Measurements from ENCODE around the gene SLC6A14. TPM values are rescaled to one million over a fixed set of nuclear protein-coding genes. Genes with fewer than 3 reads are reported as not detected.

The SLC6A14 gene, protein sequence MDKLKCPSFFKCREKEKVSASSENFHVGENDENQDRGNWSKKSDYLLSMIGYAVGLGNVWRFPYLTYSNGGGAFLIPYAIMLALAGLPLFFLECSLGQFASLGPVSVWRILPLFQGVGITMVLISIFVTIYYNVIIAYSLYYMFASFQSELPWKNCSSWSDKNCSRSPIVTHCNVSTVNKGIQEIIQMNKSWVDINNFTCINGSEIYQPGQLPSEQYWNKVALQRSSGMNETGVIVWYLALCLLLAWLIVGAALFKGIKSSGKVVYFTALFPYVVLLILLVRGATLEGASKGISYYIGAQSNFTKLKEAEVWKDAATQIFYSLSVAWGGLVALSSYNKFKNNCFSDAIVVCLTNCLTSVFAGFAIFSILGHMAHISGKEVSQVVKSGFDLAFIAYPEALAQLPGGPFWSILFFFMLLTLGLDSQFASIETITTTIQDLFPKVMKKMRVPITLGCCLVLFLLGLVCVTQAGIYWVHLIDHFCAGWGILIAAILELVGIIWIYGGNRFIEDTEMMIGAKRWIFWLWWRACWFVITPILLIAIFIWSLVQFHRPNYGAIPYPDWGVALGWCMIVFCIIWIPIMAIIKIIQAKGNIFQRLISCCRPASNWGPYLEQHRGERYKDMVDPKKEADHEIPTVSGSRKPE
- total RNA-seq = not detected

- POLR2A ChIA-PET = no interaction called here
- no peaks in the 10 kb centered on the region for H3K27me3 Mint-ChIP-seq
- H3K4me3 Mint-ChIP-seq = no peak within 1 kb of the TSS
- no peak for ATAC-seq (ENCODE audit: low read depth)
- no peak for DNase-seq
- no peaks in the 10 kb centered on the region for H3K9me3 Mint-ChIP-seq
- no peaks in the 10 kb centered on the region for H3K36me3 Mint-ChIP-seq
- H3K27ac Mint-ChIP-seq = no peak within 1 kb of the TSS
- H3K4me1 Mint-ChIP-seq = no peaks in the 10 kb centered on the region
Measured at GRCh38 chrX:116436358-116436816, at the start of gene SLC6A14. TSS of gene SLC6A14 (plus strand) at chrX:116436606. CDS start at chrX:116436710, 104 bp downstream.

GRCh38 chrX:116395752-116396151, 40.7 kb upstream of the SLC6A14 start:
- POLR2A ChIA-PET = no interaction called here
- Mint-ChIP-seq H3K27ac (no peak overlapping the region), H3K36me3 (no peaks in the 10 kb centered on the region), H3K4me3 (no peak overlapping the region), H3K4me1 (no peaks in the 10 kb centered on the region), H3K27me3 (no peaks in the 10 kb centered on the region), H3K9me3 (no peaks in the 10 kb centered on the region)
- DNase-seq (no peak), ATAC-seq (ENCODE audit: low read depth) (no peak)

GRCh38 chrX:116399681-116400080, 36.7 kb upstream of the SLC6A14 start:
- Mint-ChIP-seq H3K4me3 (no peak overlapping the region), H3K27me3 (no peaks in the 10 kb centered on the region), H3K27ac (no peak overlapping the region), H3K36me3 (no peaks in the 10 kb centered on the region), H3K4me1 (no peaks in the 10 kb centered on the region), H3K9me3 (no peaks in the 10 kb centered on the region)
- POLR2A ChIA-PET = no interaction called here
- DNase-seq (no peak), ATAC-seq (ENCODE audit: low read depth) (no peak)

DNA sequence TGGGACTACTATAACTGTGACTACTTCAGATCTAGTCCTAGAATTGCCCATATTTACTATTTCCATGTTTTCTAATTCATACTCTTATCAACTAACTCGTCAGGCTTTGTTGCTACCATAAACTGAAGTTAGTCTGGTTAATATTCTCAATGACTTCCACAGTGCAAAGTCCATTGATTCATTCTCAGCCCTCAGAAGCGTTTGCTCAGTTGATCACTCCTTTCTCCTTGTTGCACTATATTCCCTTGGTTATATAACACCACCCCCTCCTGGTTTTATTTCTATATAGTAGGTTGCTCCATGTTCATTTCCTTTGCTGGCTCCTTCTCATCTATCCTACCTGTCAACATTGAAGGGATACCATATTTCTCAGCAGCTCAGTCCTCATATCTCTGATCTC, 27.2 kb upstream of the SLC6A14 start:
- POLR2A ChIA-PET = no interaction called here
- DNase-seq = no peak
- H3K36me3 Mint-ChIP-seq = no peaks in the 10 kb centered on the region
- H3K27ac Mint-ChIP-seq = no peak overlapping the region
- ATAC-seq (ENCODE audit: low read depth) = no peak
- no peaks in the 10 kb centered on the region for H3K4me1 Mint-ChIP-seq
- no peaks in the 10 kb centered on the region for H3K27me3 Mint-ChIP-seq
- H3K4me3 Mint-ChIP-seq = no peak overlapping the region
- H3K9me3 Mint-ChIP-seq = no peaks in the 10 kb centered on the region

GRCh38 chrX:116413273-116413672, 23.1 kb upstream of the SLC6A14 start:
- no peaks in the 10 kb centered on the region for H3K4me1 Mint-ChIP-seq

GRCh38 chrX:116417214-116417613, 19.2 kb upstream of the SLC6A14 start:
- H3K27ac Mint-ChIP-seq = no peak overlapping the region
- POLR2A ChIA-PET = no interaction called here
- ATAC-seq (ENCODE audit: low read depth) (no peak), DNase-seq (no peak)
- H3K4me1 Mint-ChIP-seq = no peaks in the 10 kb centered on the region
- H3K36me3 Mint-ChIP-seq = no peaks in the 10 kb centered on the region
- no peak overlapping the region for H3K4me3 Mint-ChIP-seq
- no peaks in the 10 kb centered on the region for H3K27me3 Mint-ChIP-seq
- no peaks in the 10 kb centered on the region for H3K9me3 Mint-ChIP-seq

More at GRCh38 chrX:116413273-116413672, 23.1 kb upstream of the SLC6A14 start:
- DNase-seq = no peak
- Mint-ChIP-seq H3K27ac (no peak overlapping the region), H3K36me3 (no peaks in the 10 kb centered on the region), H3K27me3 (no peaks in the 10 kb centered on the region), H3K9me3 (no peaks in the 10 kb centered on the region), H3K4me3 (no peak overlapping the region)
- POLR2A ChIA-PET = no interaction called here
- no peak for ATAC-seq (ENCODE audit: low read depth)

GRCh38 chrX:116417968-116418367, 18.4 kb upstream of the SLC6A14 start:
- no peaks in the 10 kb centered on the region for H3K9me3 Mint-ChIP-seq
- no peaks in the 10 kb centered on the region for H3K36me3 Mint-ChIP-seq
- ATAC-seq (ENCODE audit: low read depth) = no peak
- H3K27ac Mint-ChIP-seq = no peak overlapping the region
- POLR2A ChIA-PET = no interaction called here
- H3K4me3 Mint-ChIP-seq = no peak overlapping the region
- H3K4me1 Mint-ChIP-seq = no peaks in the 10 kb centered on the region
- DNase-seq = no peak
- no peaks in the 10 kb centered on the region for H3K27me3 Mint-ChIP-seq

DNA sequence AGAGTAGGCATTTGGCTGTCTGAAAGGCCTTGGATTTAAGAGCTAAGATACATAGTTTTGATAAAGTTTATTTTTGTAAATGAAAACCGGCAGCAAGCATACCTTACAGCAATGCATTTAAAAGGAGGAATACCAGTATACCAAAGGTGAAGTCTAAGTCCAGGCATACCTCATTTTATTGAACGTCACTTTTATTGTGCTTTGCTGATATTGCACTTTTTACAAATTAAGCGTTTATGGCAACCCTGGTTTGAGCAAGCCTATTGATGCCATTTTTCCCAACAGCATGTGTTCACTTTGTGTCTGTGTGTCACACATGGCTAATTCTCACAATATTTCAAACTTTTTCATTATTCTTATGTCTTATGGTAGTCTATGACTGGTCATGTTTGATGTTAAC, 8.4 kb upstream of the SLC6A14 start:
- DNase-seq = no peak
- H3K36me3 Mint-ChIP-seq = no peaks in the 10 kb centered on the region
- H3K4me1 Mint-ChIP-seq = no peaks in the 10 kb centered on the region
- no peaks in the 10 kb centered on the region for H3K9me3 Mint-ChIP-seq
- H3K27me3 Mint-ChIP-seq = no peaks in the 10 kb centered on the region
- no peak for ATAC-seq (ENCODE audit: low read depth)
- no peak overlapping the region for H3K4me3 Mint-ChIP-seq
- no peak overlapping the region for H3K27ac Mint-ChIP-seq
- POLR2A ChIA-PET = no interaction called here

- ATAC-seq (ENCODE audit: low read depth) (no peak), DNase-seq (no peak)
- Mint-ChIP-seq H3K27me3 (no peaks in the 10 kb centered on the region), H3K4me1 (no peaks in the 10 kb centered on the region), H3K4me3 (no peak overlapping the region), H3K36me3 (no peaks in the 10 kb centered on the region), H3K9me3 (no peaks in the 10 kb centered on the region), H3K27ac (no peak overlapping the region)
- POLR2A ChIA-PET = no interaction called here
Measured at GRCh38 chrX:116435597-116435996, 809 bp upstream of the SLC6A14 start.

GRCh38 chrX:116449156-116449555, 12.8 kb downstream of the SLC6A14 start:
- DNase-seq (no peak), ATAC-seq (ENCODE audit: low read depth) (no peak)
- H3K27ac Mint-ChIP-seq = no peak overlapping the region
- H3K4me1 Mint-ChIP-seq = no peaks in the 10 kb centered on the region
- H3K36me3 Mint-ChIP-seq = no peaks in the 10 kb centered on the region
- POLR2A ChIA-PET = no interaction called here
- H3K4me3 Mint-ChIP-seq = no peak overlapping the region
- no peaks in the 10 kb centered on the region for H3K9me3 Mint-ChIP-seq
- H3K27me3 Mint-ChIP-seq = no peaks in the 10 kb centered on the region

DNA sequence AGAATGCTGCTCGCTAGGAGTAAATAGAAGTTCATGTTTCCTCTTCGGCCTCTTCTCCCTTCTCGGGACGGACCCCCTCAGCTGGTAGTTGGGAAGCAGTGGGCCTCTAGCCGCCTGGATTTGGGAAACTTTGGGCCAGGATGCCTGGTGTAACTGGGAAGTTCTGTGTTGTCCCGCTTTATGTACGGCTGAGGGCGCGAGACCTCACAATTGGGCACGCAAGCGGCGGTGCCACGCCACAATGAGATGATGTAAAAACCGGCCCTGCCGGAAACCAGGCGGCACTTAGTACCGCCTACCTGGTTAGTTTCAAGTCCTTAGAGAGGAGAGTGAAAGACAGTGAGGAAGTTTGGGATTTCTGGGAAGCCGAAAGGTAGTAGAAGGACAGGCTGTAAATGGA, 26.4 kb downstream of the SLC6A14 start, which contains the start of gene CT83:
Gene CT83, minus strand, starts transcription at position 155 of the 400 bp plus-strand sequence. Its CDS starts 120 bp downstream, at position 35.
- Mint-ChIP-seq H3K36me3 (no peaks in the 10 kb centered on the region), H3K4me1 (no peaks in the 10 kb centered on the region), H3K27ac (no peak within 1 kb of the TSS), H3K9me3 (no peaks in the 10 kb centered on the region), H3K4me3 (no peak within 1 kb of the TSS), H3K27me3 (no peaks in the 10 kb centered on the region)
- DNase-seq (no peak), ATAC-seq (ENCODE audit: low read depth) (no peak)
- POLR2A ChIA-PET = no interaction called here

DNA sequence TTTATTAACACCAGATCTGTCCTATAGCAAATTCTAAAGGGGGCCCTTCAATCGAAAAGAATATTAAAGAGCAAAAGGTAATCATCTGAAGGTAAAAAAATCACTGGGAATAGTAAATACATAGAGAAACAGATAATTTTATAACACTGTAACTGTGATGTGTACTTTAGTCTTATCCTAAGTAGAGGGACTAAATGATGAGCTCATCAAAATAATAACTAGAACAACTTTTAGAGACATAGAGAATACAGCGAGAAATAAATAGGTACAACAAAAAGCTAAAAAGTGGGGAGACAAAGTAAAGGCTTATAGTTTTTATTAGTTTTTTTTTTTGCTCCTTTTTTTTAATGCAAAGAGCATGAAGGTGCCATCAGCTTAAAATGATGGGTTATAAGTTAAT, 43.7 kb downstream of the SLC6A14 start:
- ATAC-seq (ENCODE audit: low read depth) (no peak), DNase-seq (no peak)
- Mint-ChIP-seq H3K27ac (no peak overlapping the region), H3K36me3 (no peaks in the 10 kb centered on the region), H3K4me3 (no peak overlapping the region), H3K27me3 (no peaks in the 10 kb centered on the region), H3K9me3 (no peaks in the 10 kb centered on the region), H3K4me1 (no peaks in the 10 kb centered on the region)
- POLR2A ChIA-PET = no interaction called here

DNA sequence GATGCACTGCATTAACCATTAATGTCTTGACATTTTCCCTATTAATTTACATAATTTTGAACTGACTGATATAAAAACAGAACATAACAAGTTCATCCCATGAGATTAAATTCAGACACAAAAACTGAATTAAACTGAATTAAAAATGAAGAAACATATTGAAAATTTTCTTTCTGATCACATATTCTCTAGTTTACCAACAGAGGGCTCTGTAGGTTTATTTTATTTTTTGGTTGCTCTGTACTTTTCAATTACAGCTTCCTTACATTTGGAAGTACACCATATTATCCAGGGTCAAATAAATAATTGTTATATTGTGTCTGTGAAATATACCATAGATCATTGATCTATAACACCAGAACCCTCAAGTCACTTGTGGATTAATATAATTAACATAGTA, 53.7 kb downstream of the SLC6A14 start:
- POLR2A ChIA-PET = no interaction called here
- Mint-ChIP-seq H3K9me3 (no peaks in the 10 kb centered on the region), H3K4me3 (no peak overlapping the region), H3K36me3 (no peaks in the 10 kb centered on the region), H3K27ac (no peak overlapping the region), H3K4me1 (no peaks in the 10 kb centered on the region), H3K27me3 (no peaks in the 10 kb centered on the region)
- DNase-seq (no peak), ATAC-seq (ENCODE audit: low read depth) (no peak)

GRCh38 chrX:116493271-116493670, 56.9 kb downstream of the SLC6A14 start:
- Mint-ChIP-seq H3K4me1 (no peaks in the 10 kb centered on the region), H3K9me3 (no peaks in the 10 kb centered on the region), H3K4me3 (no peak overlapping the region), H3K27ac (no peak overlapping the region), H3K27me3 (no peaks in the 10 kb centered on the region), H3K36me3 (no peaks in the 10 kb centered on the region)
- DNase-seq (no peak), ATAC-seq (ENCODE audit: low read depth) (no peak)
- POLR2A ChIA-PET = no interaction called here
